ENCODE measurements around the gene CCL15. TPM values are rescaled to one million over a fixed set of nuclear protein-coding genes. Genes with fewer than 3 reads are reported as not detected.

Gene CCL15
- total and polyA plus RNA-seq, 4 donors: 8.8 to 27.8 (median 11.6) TPM

- no peak overlapping the region for H3K27ac ChIP-seq (ENCODE audit: low read depth in 1 of 2, low read length in 2 of 2)
- 93% methylated on average over 6 of the region's 6 CpGs for WGBS
- TF ChIP-seq NR2F2 (IDR thresholded peaks at IDR 0.05) (no peak), SP1 (IDR thresholded peaks at IDR 0.05) (no peak), HNF4A (conservative IDR thresholded peaks at IDR 0.05) (no peak), REST (IDR thresholded peaks at IDR 0.05) (no peak), ZBTB33 (IDR thresholded peaks at IDR 0.05) (no peak), MAX (IDR thresholded peaks at IDR 0.05) (no peak), CTCF (IDR thresholded peaks at IDR 0.05; ENCODE audit: low read depth, low read length, missing input control) (no peak), FOXA1 (IDR thresholded peaks at IDR 0.05) (no peak), YY1 (IDR thresholded peaks at IDR 0.05) (no peak), RXRA (IDR thresholded peaks at IDR 0.05) (no peak), GABPA (IDR thresholded peaks at IDR 0.05 in 1 of 2, conservative IDR thresholded peaks at IDR 0.05 in 1 of 2) (no peak), RAD21 (IDR thresholded peaks at IDR 0.05) (no peak)
- no peak overlapping the region for H3K4me3 ChIP-seq (ENCODE audit: low read depth in 1 of 3, low read length in 3 of 3)
- no peaks in the 10 kb centered on the region for H3K27me3 ChIP-seq (ENCODE audit: control insufficient read depth in 4 of 4, insufficient read depth in 4 of 4, low read length in 3 of 4)
- H3K9ac ChIP-seq (ENCODE audit: low read depth in 1 of 2, low read length in 2 of 2): no peak overlapping the region
- no peaks in the 10 kb centered on the region for H3K4me1 ChIP-seq (ENCODE audit: control insufficient read depth in 4 of 4, insufficient read depth in 4 of 4, low read length in 3 of 4)
- H3K36me3 ChIP-seq (ENCODE audit: control insufficient read depth in 4 of 4, insufficient read depth in 3 of 4, low read depth in 1 of 4, low read length in 3 of 4): no peaks in the 10 kb centered on the region
- H3K9me3 ChIP-seq (ENCODE audit: control insufficient read depth in 4 of 4, low read length in 3 of 4): no peaks in the 10 kb centered on the region
- no peak for DNase-seq (ENCODE audit: low spot score)
Measured at GRCh38 chr17:36024106-36024869, 22.9 kb upstream of the CCL15 start.

- 96% methylated on average over 2 of the region's 2 CpGs for WGBS
- H3K27me3 ChIP-seq (ENCODE audit: control insufficient read depth in 4 of 4, insufficient read depth in 4 of 4, low read length in 3 of 4): no peaks in the 10 kb centered on the region
- no peak overlapping the region for H3K27ac ChIP-seq (ENCODE audit: low read depth in 1 of 2, low read length in 2 of 2)
- no peak overlapping the region for H3K4me3 ChIP-seq (ENCODE audit: low read depth in 1 of 3, low read length in 3 of 3)
- no peak for TF ChIP-seq YY1 (IDR thresholded peaks at IDR 0.05)
- peaks cover 0 to 2% (median 0%) of the 10 kb centered on the region in 4 donors for H3K4me1 ChIP-seq (ENCODE audit: control insufficient read depth in 4 of 4, insufficient read depth in 4 of 4, low read length in 3 of 4)
- no peaks in the 10 kb centered on the region for H3K9me3 ChIP-seq (ENCODE audit: control insufficient read depth in 4 of 4, low read length in 3 of 4)
- H3K9ac ChIP-seq (ENCODE audit: low read depth in 1 of 2, low read length in 2 of 2): no peak overlapping the region
- no peak for DNase-seq (ENCODE audit: low spot score)
- no peaks in the 10 kb centered on the region for H3K36me3 ChIP-seq (ENCODE audit: control insufficient read depth in 4 of 4, insufficient read depth in 3 of 4, low read depth in 1 of 4, low read length in 3 of 4)
Measured at GRCh38 chr17:36019423-36019822, 18.1 kb upstream of the CCL15 start.
